WTC11 (cell line): ENCODE measurements around the gene STARD13.

ENCODE experiments used
- ATF2 ChIP-seq: sonication (generic); formaldehyde crosslinking; IDR thresholded peaks from 2 replicates; pipeline ENCODE4 v1.8.1; 2022; ENCODE audit warnings: low read depth, missing genetic modification reagents, borderline replicate concordance
- E2F1 ChIP-seq: sonication (generic); formaldehyde crosslinking; IDR thresholded peaks from 2 replicates; pipeline ENCODE4 v1.8.0; 2022; ENCODE audit warnings: mild to moderate bottlenecking, missing genetic modification reagents
- E2F4 ChIP-seq: sonication (generic); formaldehyde crosslinking; IDR thresholded peaks from 2 replicates; pipeline ENCODE4 v1.8.1; 2022; ENCODE audit warnings: low read depth, mild to moderate bottlenecking, moderate library complexity, missing genetic modification reagents, borderline replicate concordance
- EMX1 ChIP-seq: fragments of 250-450 bp; sonication (Bioruptor Pico); IDR thresholded peaks from 2 replicates; pipeline ENCODE4 v1.8.0; 2021; ENCODE audit warnings: mild to moderate bottlenecking
- HMGXB4 ChIP-seq: sonication (generic); formaldehyde crosslinking; IDR thresholded peaks from 2 replicates; pipeline ENCODE4 v1.8.1; 2023; ENCODE audit warnings: mild to moderate bottlenecking, moderate library complexity, missing genetic modification reagents
- KAT7 ChIP-seq: sonication (generic); formaldehyde crosslinking; IDR thresholded peaks from 2 replicates; pipeline ENCODE4 v1.8.1; 2023; ENCODE audit warnings: missing genetic modification reagents, mild to moderate bottlenecking, borderline replicate concordance
- NR1H2 ChIP-seq: sonication (generic); formaldehyde crosslinking; IDR thresholded peaks from 2 replicates; pipeline ENCODE4 v1.9.0; 2021; ENCODE audit warnings: mild to moderate bottlenecking, moderate library complexity, missing genetic modification reagents
- NR3C1 ChIP-seq: sonication (generic); formaldehyde crosslinking; conservative IDR thresholded peaks from 2 replicates; pipeline ENCODE4 v1.8.1; 2023; ENCODE audit warnings: low read depth, mild to moderate bottlenecking, missing genetic modification reagents
- PRDM15 ChIP-seq: sonication (generic); formaldehyde crosslinking; IDR thresholded peaks from 2 replicates; pipeline ENCODE4 v1.8.0; 2022; ENCODE audit warnings: missing genetic modification reagents
- ZNF121 ChIP-seq: sonication (generic); formaldehyde crosslinking; IDR thresholded peaks from 2 replicates; pipeline ENCODE4 v1.8.0; 2023; ENCODE audit warnings: missing genetic modification reagents
- ZNF396 ChIP-seq: fragments of 250-450 bp; sonication (Bioruptor Pico); IDR thresholded peaks from 2 replicates; pipeline ENCODE4 v1.8.0; 2021; ENCODE audit warnings: mild to moderate bottlenecking, moderate library complexity, borderline replicate concordance
- ZNF416 ChIP-seq: fragments of 250-450 bp; sonication (Bioruptor Pico); IDR thresholded peaks from 2 replicates; pipeline ENCODE4 v1.9.0; 2021; ENCODE audit warnings: mild to moderate bottlenecking, inconsistent platforms
- TF ChIP-seq, protein P1 (sequence below): fragments of 200-600 bp; IDR thresholded peaks from 2 replicates; pipeline ENCODE4 v1.8.0; 2022; ENCODE audit warnings: antibody characterized with exemption
- TF ChIP-seq, protein P2 (sequence below): sonication (generic); formaldehyde crosslinking; IDR thresholded peaks from 2 replicates; pipeline ENCODE4 v1.8.1; 2022; ENCODE audit warnings: missing genetic modification reagents, borderline replicate concordance

DNA sequence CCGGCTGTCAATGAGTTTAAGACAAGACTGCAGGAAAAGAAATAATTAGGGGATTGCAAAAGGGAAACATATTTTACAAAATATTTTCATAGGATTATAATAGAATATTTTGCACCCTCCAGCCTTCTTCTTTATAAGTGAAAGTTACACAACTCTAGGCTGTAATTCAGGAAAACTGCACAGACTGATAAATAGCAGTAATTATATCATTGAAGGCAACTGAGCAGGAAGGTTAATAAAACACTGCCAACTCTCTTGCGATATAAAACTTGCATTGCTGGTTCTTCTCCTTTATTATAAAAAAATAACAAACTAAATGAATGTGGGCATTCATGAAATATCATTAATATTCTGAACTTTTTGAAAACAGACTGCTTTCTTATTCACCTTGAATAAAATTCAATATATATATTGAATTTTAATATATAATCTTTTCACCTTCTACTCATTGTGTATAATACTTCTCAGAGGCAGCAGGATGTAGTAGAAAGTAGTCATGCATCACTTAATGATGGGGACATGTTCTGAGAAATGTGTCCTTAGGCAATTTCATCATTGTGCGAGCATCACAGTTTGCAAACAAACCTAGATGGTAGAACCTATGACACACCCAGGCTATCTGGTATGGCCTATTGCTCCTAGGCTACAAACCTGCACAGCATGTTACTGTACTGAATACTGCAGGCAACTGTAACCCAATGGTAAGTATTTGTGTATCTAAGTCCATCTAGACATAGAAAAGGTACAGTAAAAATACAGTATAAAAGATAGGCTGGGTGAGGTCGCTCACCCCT is 24.9 kb upstream of the STARD13 start:
- TF ChIP-seq, protein P1, sequence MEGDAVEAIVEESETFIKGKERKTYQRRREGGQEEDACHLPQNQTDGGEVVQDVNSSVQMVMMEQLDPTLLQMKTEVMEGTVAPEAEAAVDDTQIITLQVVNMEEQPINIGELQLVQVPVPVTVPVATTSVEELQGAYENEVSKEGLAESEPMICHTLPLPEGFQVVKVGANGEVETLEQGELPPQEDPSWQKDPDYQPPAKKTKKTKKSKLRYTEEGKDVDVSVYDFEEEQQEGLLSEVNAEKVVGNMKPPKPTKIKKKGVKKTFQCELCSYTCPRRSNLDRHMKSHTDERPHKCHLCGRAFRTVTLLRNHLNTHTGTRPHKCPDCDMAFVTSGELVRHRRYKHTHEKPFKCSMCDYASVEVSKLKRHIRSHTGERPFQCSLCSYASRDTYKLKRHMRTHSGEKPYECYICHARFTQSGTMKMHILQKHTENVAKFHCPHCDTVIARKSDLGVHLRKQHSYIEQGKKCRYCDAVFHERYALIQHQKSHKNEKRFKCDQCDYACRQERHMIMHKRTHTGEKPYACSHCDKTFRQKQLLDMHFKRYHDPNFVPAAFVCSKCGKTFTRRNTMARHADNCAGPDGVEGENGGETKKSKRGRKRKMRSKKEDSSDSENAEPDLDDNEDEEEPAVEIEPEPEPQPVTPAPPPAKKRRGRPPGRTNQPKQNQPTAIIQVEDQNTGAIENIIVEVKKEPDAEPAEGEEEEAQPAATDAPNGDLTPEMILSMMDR = no peak
- no peak for TF ChIP-seq KAT7 (CRISPR knock-in tag)
- no peak for TF ChIP-seq NR3C1 (CRISPR knock-in tag)
- TF ChIP-seq HMGXB4 = no peak
- no peak for TF ChIP-seq E2F4 (CRISPR knock-in tag)
- no peak for TF ChIP-seq EMX1 (CRISPR knock-in tag)
- no peak for TF ChIP-seq ATF2 (CRISPR knock-in tag)
- TF ChIP-seq PRDM15 = no peak
- TF ChIP-seq NR1H2 = no peak
- TF ChIP-seq, protein P2, sequence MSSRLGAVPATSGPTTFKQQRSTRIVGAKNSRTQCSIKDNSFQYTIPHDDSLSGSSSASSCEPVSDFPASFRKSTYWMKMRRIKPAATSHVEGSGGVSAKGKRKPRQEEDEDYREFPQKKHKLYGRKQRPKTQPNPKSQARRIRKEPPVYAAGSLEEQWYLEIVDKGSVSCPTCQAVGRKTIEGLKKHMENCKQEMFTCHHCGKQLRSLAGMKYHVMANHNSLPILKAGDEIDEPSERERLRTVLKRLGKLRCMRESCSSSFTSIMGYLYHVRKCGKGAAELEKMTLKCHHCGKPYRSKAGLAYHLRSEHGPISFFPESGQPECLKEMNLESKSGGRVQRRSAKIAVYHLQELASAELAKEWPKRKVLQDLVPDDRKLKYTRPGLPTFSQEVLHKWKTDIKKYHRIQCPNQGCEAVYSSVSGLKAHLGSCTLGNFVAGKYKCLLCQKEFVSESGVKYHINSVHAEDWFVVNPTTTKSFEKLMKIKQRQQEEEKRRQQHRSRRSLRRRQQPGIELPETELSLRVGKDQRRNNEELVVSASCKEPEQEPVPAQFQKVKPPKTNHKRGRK (CRISPR knock-in tag) = no peak
- TF ChIP-seq ZNF416 (CRISPR knock-in tag) = no peak
- no peak for TF ChIP-seq ZNF396 (CRISPR knock-in tag)
- TF ChIP-seq E2F1 = no peak
- TF ChIP-seq ZNF121 (CRISPR knock-in tag) = no peak
